SK-N-MC (cell line): ENCODE data around the gene PRSS53.

Experiments used
- EZH2 ChIP-seq: fragments of 200-600 bp; sonication (generic); IDR thresholded peaks from one replicate; pipeline ENCODE4 v1.6.1; 2017; ENCODE audit warnings: antibody characterized with exemption
- POLR2AphosphoS5 ChIP-seq: IDR thresholded peaks from 2 replicates; pipeline ENCODE4 v1.6.1; 2012; ENCODE audit warnings: mild to moderate bottlenecking, low read depth, low read length, borderline replicate concordance

DNA sequence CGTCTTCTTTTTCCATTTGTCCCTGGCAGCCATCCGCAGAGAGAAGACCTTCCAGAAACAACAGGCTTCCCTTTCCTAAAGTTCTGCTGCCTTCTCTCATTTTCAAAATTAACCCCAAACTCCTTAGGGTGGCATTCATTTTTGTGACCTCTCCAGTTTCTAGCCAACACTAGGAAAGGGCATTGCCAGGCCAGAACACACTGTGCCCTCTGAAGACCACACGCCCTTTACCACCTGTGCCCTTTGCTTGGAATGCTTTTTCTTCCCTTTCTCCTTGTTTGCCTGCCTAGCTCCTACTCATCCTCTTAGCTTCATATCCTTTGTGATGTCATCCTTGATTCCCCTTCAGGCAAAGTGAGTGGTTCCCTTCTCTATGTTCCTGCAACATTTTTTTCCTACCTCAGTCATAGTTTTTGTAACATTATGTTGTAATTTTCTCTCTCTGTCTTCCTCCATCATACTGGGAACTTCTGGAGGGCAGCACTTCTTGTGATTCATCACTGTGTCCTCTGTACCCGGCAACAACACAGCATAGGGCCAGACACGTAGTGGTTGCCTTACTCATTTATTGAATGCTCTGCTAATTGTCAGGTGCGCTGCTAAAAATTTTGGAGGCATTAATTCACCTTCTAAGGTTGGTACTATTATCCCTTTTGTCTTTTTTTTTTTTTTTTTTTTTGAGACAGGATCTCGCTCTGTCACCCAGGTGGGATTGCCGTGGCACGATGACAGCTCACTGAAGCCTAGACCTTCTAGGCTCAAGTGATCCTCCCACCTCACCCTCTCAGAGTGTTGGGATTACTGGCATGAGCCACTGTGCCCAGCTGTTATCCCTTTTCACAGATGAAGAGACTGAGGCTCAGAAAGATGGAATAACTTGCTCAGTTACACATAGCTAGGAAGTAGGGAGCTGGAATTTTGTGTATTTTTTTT is 29.7 kb upstream of the PRSS53 start:
- TF ChIP-seq POLR2AphosphoS5 (no peak), EZH2 (no peak)
